ENCODE measurements around the gene DXO.

The DXO gene

DNA sequence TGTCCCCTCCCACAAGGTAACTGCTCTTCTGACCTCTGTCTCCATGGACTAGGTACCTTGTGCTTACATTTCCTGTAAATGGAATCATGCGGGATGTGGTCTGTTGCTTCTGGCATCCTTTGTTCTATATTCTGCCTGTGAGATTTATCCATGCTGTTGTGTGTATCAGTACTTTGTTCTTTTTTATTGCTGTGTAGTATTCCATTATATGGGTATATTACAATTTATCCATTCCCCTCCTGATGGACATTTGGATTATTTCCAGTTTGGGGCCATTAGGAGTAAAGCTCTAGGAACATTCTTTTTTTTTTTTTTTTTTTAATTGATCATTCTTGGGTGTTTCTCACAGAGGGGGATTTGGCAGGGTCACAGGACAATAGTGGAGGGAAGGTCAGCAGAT, 41.0 kb downstream of the DXO start:
- no peak for DNase-seq (ENCODE audit: low read depth)

DNA sequence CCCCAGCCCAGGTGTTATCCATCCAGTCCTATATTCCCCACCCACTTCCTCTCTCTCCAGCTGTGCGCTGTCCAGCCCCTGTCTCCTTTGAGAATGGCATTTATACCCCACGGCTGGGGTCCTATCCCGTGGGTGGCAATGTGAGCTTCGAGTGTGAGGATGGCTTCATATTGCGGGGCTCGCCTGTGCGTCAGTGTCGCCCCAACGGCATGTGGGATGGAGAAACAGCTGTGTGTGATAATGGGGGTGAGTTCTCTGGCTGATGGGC, 43.3 kb downstream of the DXO start:
- DNase-seq (ENCODE audit: low read depth): no peak

DNA sequence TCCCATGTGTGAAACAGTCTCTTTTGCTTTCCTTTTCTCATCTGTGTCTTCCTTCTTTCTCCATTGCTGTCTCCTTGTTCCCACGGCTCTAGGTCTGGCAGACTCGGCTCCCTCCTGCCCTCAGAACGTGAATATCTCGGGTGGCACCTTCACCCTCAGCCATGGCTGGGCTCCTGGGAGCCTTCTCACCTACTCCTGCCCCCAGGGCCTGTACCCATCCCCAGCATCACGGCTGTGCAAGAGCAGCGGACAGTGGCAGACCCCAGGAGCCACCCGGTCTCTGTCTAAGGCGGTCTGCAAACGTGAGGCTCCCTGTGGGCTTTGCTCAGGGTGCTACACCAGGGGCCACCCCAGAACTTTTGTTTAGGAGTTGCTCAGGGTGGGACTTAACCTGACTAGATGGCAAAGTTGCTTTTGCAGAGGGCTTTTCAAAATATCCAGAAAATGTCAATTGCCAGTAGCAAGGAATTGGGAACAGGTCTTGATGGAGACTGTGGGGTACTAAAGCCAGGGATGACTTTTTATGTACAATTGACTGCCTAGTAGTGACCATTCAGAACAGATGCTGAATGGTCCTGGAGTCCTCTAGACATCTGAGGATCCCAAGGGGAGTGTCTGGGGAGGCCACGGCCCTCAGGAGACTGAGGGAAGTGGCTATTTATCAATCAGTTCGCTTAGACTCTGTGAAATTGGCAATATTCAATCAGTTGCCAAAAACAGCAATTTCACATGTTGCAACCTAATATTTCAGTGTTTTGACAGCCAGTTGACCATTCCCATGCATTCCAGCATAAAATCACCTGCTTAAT, 43.9 kb downstream of the DXO start:
- no peak for DNase-seq (ENCODE audit: low read depth)

DNA sequence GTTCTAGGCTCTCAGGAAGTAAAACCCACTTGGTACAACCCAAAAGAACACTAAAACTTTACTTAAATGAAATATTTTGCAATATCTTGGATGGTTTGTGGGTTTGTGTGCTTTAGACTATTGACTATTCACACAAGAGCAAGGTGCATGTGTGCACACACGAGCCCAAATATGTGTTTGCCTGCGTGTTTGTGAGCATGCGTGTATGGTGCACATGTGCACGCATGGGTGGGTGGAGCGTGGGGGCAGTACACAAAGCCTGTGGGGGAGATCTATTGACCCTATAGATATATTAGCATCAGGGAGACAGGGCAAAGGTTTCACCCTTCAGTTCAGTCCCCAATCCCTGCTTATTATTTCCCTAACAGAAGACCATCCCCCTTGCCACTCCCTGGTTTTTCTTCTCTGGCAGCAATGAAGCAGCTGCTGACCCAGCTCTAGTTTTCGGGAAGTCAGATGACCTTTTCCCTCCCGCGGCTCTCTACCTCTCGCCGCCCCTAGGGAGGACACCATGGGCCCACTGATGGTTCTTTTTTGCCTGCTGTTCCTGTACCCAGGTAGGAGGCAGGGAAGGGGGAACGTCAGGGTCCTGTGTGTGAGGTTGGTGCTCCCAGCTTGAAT, 44.6 kb downstream of the DXO start, which contains the start of gene C2:
TSS of gene C2 (plus strand) at position 476 of the 621 bp plus-strand sequence. CDS start at position 512, 36 bp downstream.
- no peak for DNase-seq (ENCODE audit: low read depth)

DNA sequence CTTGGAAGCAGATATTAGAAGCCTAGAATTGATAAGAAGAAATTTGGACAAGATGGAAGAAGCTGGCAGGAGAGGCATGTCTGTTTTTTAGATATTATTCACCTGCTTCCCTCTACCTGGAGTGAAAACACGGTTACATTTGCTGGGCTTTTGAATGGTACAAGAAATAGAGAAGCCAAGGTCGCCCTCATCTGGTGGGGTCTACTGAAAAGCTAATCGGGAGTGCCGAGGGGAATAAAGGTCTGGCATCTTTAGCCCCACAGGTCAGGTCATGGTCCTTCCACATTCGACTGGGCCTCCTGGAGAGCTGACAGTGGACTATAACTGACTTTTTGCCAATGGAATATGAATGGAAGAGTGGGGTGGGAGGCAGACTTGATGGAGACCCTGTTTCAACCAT, 49.0 kb downstream of the DXO start:
- DNase-seq (ENCODE audit: low read depth): no peak

DNA sequence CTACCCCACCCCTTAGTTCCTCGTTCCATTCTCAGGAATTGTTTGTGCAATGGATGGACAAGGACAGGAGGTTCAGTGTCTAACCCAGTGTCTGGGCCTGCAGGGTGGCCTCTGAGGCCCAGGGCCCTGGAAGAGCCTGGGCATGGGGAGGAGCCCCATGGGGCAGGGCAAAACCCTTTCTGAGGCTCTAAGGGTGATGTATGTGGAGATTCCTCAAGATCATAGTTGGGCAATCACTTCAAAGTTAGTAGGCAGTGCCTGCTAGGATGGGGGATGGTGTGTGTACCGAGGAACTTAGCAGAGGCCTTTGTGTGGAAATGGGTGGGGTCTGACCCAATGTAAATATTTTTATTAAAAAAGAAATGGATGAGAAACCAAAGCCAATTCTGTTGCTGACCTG, 51.1 kb downstream of the DXO start:
- DNase-seq (ENCODE audit: low read depth): no peak
